ENCODE results near the gene CAMSAP3.
"Not testable (repeated sequence)": the region's sequence is repeated elsewhere in the genome, so short reads cannot be mapped to it uniquely, and the experiment has no call there.

Gene CAMSAP3

DNA sequence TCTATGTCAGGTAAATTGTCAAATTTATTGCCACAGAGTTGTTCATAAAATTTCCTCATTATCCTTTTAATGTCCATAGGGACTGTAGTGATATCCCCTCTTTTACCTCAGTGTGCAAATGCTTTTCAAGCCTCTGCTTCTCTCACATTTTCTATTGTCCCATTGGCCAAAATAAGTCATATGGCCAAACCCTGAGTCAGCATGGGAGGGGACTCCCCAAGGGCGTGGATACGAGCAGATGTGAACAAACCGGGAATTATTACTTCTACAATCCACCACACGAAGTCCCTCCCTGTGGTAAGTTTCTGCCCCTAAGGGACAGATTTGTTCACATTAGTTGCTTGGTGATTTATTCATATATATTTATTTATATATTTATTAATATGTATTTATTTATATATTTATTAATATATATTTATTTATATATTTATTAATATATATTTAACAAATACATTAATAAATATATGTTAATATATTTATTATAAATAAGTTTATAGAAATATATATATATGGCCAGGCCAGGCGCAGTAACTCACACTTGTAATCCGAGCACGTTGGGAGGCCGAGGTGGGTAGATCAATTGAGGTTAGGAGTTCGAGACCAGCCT, 20.1 kb upstream of the CAMSAP3 start:
- H3K27me3 ChIP-seq, result no peaks in the 10 kb centered on the region
- TF ChIP-seq, protein P1, sequence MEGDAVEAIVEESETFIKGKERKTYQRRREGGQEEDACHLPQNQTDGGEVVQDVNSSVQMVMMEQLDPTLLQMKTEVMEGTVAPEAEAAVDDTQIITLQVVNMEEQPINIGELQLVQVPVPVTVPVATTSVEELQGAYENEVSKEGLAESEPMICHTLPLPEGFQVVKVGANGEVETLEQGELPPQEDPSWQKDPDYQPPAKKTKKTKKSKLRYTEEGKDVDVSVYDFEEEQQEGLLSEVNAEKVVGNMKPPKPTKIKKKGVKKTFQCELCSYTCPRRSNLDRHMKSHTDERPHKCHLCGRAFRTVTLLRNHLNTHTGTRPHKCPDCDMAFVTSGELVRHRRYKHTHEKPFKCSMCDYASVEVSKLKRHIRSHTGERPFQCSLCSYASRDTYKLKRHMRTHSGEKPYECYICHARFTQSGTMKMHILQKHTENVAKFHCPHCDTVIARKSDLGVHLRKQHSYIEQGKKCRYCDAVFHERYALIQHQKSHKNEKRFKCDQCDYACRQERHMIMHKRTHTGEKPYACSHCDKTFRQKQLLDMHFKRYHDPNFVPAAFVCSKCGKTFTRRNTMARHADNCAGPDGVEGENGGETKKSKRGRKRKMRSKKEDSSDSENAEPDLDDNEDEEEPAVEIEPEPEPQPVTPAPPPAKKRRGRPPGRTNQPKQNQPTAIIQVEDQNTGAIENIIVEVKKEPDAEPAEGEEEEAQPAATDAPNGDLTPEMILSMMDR (IDR thresholded peaks at IDR 0.05), result no peak
- DNase-seq, result no peak
- no peaks in the 10 kb centered on the region for H3K9me3 ChIP-seq
- no peaks in the 10 kb centered on the region for H3K4me1 ChIP-seq
- intact Hi-C loops (cut with DNase I; ENCODE audit: low total_unique reads), result loop anchor here (10.0 kb wide), 1 partner anchor 219 kb away; no protein-coding TSS in a partner anchor
- no peaks in the 10 kb centered on the region for H3K36me3 ChIP-seq
- no peak overlapping the region for H3K27ac ChIP-seq
- no peak overlapping the region for H3K4me3 ChIP-seq

DNA sequence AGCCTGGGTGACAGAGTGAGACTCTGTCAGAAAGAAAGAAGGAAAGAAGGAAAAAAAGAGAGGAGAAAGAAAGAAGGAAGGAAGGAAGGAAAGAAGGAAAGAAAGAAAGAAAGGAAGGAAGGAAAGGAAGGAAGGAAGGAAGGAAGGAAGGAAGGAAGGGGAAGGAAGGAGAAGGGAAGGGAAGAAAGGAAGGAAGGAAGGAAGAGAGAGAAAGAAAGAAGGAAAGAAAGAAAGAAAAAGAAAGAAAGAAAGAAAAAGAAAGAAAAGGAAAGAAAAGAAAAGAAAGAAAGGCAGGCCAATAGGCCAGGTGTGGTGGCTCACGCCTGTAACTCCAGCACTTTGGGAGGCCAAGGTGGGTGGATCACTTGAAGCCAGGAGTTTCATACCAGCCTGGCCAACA, 18.2 kb upstream of the CAMSAP3 start:
- H3K27me3 ChIP-seq, H3K27ac ChIP-seq, H3K4me1 ChIP-seq, H3K9me3 ChIP-seq, DNase-seq, H3K4me3 ChIP-seq, H3K36me3 ChIP-seq: not testable (repeated sequence)
- intact Hi-C loops (cut with DNase I; ENCODE audit: low total_unique reads), result loop anchor here (10.0 kb wide), 1 partner anchor 217 kb away; no protein-coding TSS in a partner anchor

DNA sequence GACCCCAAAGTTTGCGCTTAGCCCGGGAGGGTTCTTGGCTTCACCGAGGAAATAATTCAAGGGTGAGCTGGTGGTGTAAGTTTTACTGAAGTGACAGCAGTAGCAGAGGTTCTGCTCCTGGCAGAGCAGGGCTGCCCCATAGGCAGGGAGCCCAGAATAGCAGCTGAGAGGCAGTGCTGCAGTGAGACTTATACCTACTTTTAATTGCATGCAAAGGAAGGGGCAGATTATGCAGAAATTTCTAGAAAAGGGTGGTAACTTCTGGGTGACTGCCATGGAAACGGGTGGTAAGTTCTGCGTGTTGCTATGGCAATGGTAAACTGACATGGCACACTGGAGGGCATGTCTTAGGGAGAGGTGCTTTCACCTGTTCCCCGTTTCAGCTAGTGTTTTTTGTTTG, 17.5 kb upstream of the CAMSAP3 start:
- intact Hi-C loops (cut with DNase I; ENCODE audit: low total_unique reads), result loop anchor here (10.0 kb wide), 1 partner anchor 217 kb away; no protein-coding TSS in a partner anchor
- Histone ChIP-seq H3K4me1 (no peaks in the 10 kb centered on the region), H3K9me3 (no peaks in the 10 kb centered on the region), H3K36me3 (no peaks in the 10 kb centered on the region), H3K4me3 (no peak overlapping the region), H3K27ac (no peak overlapping the region), H3K27me3 (no peaks in the 10 kb centered on the region)
- TF ChIP-seq, protein P1 (IDR thresholded peaks at IDR 0.05), result no peak
- DNase-seq, result no peak

DNA sequence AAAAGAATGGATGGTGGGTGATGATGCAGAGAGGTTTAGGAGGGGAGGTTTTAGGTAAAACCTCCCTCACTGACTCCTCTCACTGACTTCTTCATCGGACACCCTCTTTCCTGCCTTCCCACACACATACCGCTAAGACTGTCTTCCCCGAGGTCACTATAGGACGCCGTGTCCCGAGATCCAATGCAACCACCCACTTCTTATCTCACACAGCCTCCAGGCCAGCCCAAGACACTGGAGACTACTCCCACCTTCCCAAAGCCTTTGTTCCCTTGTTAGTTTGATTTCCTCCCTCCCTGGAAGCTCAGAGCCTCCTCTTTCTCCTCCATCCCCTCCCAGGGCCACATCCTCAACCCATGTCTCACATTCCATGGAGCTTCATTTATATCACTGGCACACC, 16.5 kb upstream of the CAMSAP3 start:
- TF ChIP-seq, protein P1 (IDR thresholded peaks at IDR 0.05), result no peak
- intact Hi-C loops (cut with DNase I; ENCODE audit: low total_unique reads), result loop anchor here (10.0 kb wide), 1 partner anchor 216 kb away; no protein-coding TSS in a partner anchor

DNA sequence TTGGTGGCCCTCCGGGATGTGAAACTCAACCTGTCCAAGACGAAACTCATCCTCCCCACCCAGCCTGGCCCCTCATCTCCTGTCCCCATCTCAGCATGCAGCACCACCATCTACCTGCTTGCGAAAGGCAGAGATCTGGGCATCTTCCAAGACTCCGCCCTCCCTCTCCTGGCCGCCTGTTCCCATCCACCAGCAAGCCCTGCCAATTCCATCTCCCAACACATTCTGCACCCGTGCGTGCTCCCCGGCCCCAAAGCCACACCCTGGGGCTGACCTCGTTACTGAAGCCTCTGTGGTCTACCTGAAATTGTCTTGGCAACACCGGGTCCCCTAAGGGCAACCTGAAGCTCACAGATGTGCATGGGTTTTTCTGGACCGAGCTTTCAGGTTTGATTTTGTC, 13.2 kb upstream of the CAMSAP3 start:
- no peak for DNase-seq
- H3K9me3 ChIP-seq, result no peaks in the 10 kb centered on the region

More for the DNA sequence above, 16.5 kb upstream of the CAMSAP3 start:
- no peak overlapping the region for H3K27ac ChIP-seq
- H3K36me3 ChIP-seq, result no peaks in the 10 kb centered on the region
- H3K9me3 ChIP-seq, result no peaks in the 10 kb centered on the region
- H3K27me3 ChIP-seq, result no peaks in the 10 kb centered on the region
- no peaks in the 10 kb centered on the region for H3K4me1 ChIP-seq
- H3K4me3 ChIP-seq, result no peak overlapping the region
- DNase-seq, result no peak

DNA sequence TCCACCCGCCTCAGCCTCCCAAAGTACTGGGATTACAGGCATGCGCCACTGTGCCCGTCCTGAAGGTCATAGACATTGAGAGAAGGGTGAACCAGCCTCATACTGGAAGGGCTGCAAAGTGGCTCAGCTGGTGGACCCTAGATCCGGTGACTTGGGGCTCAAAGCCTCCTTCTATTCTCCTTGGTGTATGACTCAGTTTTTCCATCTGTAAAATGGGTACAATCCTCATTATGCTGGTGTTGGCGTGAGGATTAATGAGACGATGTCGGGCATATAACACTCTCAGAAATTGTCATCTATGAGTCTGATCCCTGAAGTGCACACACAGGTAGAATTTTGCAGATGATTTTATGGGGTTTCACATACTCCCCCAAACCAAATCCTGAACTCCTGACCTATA, 5.8 kb upstream of the CAMSAP3 start:
- H3K27ac ChIP-seq, result no peak overlapping the region
- no peak overlapping the region for H3K4me3 ChIP-seq
- intact Hi-C loops (cut with DNase I; ENCODE audit: low total_unique reads), result no loop called here
- no peaks in the 10 kb centered on the region for H3K36me3 ChIP-seq
- no peaks in the 10 kb centered on the region for H3K9me3 ChIP-seq
- H3K4me1 ChIP-seq, result no peaks in the 10 kb centered on the region
- DNase-seq, result no peak
- H3K27me3 ChIP-seq, result peaks cover 0 to 30% of the 10 kb centered on the region in 2 donors
- TF ChIP-seq, protein P1 (IDR thresholded peaks at IDR 0.05), result no peak

More for the DNA sequence above, 13.2 kb upstream of the CAMSAP3 start:
- intact Hi-C loops (cut with DNase I; ENCODE audit: low total_unique reads), result no loop called here
- no peak overlapping the region for H3K27ac ChIP-seq
- no peaks in the 10 kb centered on the region for H3K27me3 ChIP-seq
- no peaks in the 10 kb centered on the region for H3K4me1 ChIP-seq
- no peak overlapping the region for H3K4me3 ChIP-seq
- TF ChIP-seq, protein P1 (IDR thresholded peaks at IDR 0.05), result no peak
- no peaks in the 10 kb centered on the region for H3K36me3 ChIP-seq
